Measurements from ENCODE around the gene PILRA.
"Not testable (repeated sequence)": the region's sequence is repeated elsewhere in the genome, so short reads cannot be mapped to it uniquely, and the experiment has no call there.

Gene PILRA

DNA sequence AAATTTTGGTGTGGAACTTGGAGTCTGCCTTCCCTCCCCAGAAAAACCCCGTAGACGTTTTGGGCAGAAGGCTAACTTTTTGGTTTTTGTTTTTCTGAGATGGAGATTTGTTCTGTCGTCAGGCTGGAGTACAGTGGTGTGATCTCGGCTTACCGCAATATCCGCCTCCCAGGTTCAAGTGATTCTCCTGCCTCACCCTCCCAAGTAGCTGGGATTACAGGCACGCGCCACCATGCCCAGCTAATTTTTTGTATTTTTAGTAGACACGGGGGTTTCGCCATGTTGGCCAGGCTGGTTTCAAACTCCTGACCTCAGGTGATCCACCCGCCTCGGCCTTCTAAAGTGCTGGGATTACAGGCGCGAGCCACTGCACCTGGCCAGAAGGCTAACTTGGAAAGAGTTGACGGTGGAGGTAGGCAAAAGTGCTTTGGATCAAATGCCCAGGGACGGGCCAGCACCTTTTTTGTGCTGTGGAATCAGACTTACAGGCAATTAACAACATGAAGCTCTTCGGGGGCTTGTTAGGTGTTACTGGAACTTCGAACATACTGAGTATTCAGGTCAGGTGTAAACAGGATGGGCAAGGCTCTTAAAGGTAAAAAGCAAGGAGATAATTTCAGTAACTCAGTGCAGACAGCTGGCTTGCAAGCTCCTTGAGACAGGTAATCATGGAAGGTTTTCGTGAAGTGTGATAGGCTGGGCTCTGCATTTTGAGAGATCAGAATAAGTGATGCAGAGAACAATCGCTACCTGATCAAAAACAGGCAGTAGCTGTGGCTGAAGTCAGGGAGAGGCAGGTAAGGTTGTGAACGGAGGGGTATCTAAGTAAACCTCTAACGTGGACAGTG lies 61.2 kb downstream of the PILRA start:
- no peak for DNase-seq (ENCODE audit: low read depth)

DNA sequence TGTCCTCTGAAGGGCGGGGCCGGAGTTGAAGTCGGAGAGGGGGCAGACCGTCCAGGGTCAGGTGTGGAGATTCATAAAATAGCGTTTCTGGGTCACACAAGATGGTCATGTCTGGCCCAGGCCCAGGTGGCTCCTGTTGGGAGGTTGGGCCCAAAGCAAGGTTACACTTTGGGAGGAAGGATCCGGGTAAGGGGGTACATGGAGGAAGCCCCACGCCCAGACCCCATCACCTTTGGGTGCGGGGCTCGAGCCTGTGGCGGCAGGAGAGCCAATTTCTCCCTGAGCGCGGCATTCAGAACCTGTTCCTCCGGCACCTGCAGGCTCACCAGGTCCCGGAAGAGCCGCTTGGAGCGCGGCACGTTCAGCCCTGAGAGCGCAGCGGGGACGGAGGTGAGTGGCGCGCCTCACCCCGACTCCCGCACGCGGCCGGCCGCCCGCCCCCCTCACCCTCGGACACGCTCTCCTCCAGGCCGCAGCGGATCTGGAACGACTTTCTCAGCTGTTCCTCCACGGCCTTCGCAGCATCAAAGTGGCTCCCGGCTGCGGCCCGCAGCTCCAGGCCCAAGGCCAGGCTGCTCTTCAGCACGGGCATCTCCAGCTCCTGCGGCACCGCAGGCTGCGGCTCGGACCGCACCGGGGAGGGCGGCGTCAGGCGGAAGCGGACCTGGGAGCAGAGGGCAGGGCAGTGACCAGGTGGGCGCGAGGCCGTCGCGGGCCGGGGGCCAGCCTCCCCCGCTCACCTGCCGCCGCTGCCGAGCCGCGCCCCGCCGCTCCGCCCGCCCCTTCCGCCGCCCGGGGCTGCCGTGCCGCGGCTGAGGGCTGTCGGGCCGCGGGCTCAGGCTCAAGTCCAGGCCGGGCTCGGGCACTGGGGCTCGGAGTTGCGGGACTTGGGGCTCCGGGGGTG lies 62.4 kb downstream of the PILRA start:
- peak; percentile 42 for DNase-seq (ENCODE audit: low read depth)

DNA sequence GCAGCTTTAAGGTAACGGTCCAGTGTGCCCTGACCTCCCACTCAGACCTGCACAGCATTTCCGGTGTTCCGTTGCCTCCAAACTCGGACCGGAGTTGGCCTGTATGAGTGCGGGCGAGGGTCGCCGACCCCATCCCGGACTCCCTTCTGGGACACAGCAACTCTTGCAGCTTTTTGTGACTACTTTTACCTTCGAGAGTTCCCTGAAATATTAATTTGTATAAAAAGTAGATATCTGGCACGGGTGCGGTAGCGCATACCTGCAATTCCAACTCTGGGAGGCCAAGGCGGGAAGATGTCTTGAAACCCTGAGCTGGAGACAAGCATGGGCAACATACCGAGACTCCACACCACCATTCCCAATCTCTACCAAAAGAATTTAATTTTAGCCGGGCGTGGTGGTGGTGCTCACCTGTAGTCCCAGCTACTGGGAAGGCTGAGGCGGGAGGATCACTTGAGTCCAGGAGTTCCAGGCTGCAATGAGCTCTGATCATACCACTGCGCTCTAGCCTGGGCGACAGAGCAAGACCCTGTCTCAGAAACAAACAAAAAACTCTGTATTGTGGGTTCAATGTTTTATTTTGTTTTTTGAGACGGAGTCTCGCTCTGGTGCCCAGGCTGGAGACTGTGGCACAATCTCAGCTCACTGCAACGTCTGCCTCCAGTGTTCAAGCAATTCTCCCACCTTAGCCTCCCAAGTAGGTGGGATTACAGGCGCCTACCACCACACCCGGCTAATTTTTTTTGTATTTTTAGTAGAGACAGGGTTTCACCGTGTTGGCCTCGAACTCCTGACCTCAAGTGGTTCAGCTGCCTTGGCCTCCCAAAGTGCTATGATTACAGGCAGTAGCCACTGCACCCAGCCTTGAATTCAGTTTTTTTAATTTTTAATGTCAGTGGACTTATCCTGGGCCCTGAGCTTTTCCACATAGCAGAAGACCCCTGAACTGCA lies 64.1 kb downstream of the PILRA start:
- no peak for DNase-seq (ENCODE audit: low read depth)

DNA sequence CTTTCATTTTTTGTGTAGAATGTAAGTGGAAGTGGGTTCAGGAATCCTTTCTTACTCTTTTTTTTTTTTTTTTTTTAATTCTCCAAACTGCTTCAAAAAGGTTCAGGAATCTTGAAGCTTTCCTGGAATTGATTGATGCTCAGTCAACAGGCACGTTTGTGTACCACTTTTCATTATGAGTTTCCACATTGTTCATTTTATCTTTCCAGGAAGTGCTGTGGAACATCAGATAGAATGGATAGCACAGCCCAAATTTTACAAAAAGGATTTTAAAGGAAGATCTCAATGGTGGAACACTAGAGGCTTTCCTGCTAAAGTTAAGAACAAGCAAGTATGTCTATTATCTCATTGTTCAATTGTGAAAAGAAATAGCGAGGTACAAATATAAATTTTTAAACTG lies 64.9 kb downstream of the PILRA start:
- DNase-seq (ENCODE audit: low read depth), result no peak

DNA sequence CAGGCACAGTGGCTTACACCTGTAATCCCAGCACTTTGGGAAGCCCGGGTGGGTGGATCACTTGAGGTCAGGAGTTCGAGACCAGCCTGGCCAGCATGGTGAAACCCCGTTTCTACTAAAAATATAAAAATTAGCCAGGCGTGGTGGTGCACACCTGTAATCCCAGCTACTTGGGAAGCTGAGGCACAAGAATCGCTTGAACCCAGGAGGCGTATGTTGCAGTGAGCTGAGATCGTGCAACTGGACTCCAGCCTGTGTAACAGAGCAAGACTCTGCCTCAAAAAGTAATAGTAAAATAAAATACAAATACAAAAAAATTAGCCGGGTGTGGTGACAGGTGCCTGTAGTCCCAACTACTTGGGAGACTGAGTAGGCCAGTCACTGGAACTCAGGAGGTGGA lies 65.4 kb downstream of the PILRA start:
- not testable (repeated sequence) for DNase-seq (ENCODE audit: low read depth)

DNA sequence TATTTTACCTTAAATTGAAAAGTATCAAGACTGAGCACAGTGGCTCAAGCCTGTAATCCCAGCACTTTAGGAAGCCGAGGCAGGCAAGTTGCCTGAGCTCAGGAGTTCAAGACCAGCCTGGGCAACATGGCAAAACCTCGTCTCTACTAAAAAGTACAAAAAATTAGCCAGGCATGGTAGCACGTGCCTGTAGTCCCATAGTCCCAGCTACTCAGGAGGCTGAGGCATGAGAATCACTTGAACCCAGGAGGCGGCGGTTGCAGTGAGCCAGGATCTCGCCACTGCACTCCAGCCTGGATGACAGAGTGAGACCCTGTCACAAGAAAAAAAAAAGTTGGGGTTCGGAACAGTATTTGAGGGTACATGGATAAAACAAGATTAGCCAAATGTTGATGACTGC lies 66.0 kb downstream of the PILRA start:
- not testable (repeated sequence) for DNase-seq (ENCODE audit: low read depth)

DNA sequence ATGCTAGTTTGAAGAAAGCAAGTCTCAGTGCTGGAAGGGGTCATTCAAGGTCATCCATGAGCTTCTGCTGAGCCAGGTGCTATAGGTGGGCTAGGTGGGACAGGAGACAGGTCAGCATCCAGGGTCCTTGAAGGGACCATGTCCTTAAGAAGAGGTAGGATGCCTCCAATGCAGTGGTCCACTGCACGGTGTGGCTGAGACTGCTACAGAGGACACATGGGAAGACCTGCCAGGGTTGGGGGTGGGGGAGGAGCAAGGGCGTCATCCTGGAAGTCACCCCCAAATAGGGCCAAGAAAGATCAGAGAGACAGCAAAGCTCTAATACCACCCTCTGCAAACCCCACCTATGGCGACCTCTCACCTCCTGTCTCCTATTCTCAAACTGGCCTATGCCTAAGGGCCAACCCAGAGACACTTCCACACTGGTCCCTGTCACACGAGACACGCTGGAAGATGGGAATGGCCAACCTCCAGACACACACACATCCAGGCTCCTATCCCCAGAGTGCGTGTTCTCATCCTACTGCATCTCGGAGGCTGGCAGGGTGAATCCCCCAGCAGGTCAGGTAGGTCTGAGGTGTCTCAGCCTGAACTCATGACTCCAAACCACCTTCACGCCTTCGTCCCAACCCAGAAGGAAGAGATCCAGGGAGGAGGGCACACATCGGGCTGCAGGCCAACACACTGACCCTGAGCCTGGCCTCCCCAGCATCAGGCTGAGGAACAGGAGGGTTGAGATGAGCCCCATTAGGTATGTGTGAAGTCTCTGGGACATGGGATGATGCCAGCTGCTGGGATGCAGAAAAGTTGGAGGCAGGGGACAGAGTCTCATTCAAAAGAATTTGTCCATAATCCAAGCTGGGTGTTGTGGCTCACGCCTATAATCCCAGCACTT lies 68.6 kb downstream of the PILRA start:
- no peak for DNase-seq (ENCODE audit: low read depth)

DNA sequence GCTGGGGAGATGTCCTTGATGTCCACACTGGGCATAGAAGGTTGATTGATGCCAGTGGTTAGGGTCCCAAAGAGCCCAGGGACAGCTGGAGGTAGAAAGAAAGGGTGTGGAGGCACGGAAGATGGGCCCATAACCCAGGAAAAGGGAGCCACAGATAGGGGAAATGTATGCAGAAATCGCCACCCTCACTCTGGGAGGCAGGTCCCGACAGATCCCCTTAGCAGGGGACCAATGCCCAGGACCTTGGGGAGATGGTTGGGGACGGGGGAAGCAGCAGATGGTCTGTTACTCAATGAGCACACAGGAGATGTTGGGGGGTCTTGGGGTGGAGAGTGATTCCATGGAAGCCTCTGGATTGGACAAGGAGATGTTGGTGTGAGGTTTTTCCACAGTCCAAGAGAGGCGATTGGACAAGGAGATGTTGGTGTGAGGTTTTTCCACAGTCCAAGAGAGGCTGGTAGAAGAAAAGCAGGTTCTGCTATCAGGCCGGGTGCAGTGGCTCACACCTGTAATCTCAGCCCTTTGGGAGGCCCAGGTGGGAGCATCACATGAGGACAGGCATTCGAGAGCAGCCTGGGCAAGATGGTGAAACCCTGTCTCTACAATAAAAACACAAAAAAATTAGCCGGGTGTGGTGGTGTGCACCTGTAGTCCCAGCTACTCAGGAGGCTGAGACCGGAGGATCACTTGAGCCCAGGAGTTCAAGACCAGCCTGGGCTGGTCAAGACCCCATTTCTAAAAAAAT lies 70.0 kb downstream of the PILRA start:
- DNase-seq (ENCODE audit: low read depth), result no peak

DNA sequence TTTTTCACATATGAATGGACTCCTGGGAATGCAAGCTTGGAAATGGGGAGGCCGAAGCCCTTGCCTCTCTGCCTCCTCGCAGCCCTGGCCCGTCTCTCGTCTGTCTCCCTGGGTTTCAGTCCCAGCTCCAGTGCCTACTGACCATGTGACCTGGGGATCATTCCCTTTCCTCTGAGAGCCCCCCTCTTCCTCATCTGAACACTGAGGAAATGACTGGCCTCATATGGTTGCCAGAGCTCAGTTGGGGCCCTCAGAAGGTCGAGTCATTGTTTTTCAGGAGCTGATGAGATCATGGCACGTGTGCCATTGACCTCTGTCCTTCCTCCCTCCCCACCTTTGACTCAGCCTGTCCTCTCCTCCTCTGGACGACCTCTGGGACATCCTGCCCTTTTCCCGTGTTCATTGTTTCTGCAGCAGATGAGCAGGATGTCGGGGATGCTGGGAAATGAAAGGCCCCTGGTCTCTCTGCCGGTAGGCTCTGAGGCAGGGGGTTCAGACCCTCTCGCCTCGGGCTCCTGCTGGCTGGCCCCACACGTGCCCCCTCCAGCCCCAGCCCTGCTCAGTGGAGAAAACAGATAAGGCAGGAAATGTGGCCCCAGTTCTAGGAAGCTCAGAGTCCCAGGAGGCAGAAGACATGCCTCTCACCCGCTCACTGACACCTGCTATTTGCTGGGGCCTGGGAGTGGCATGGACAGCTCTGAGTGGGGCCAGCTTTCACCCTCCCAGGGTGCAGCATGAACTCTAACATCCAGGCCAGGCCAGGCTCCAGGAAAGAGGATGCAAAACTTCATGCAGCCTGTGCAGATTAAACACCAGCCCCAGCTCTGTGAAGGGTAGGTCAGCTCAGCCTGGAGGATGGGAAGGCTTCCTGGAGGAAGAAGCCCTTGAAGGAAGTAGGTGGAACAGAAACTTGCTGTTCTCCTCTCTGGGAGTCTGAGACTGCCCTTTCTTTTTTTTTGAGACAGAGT lies 71.3 kb downstream of the PILRA start:
- no peak for DNase-seq (ENCODE audit: low read depth)

DNA sequence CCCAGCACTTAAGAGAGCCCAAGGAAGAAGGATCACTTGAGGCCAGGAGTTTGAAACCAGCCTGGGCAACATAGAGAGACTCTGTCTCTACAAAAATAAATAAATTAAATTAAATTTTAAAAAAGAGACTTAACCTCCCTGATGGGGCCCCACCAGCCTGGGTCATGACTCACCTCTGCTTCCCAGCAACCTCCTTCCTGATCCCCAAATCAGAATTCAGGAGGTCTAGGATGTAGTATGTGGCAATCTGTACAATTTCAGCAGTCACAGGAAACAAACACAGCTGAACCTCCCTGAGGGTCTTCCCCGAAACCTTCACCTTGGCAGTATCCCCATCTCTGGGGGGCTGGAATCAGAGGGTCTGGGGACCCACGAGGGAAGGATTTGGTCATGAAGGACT lies 72.8 kb downstream of the PILRA start:
- DNase-seq (ENCODE audit: low read depth), result no peak

DNA sequence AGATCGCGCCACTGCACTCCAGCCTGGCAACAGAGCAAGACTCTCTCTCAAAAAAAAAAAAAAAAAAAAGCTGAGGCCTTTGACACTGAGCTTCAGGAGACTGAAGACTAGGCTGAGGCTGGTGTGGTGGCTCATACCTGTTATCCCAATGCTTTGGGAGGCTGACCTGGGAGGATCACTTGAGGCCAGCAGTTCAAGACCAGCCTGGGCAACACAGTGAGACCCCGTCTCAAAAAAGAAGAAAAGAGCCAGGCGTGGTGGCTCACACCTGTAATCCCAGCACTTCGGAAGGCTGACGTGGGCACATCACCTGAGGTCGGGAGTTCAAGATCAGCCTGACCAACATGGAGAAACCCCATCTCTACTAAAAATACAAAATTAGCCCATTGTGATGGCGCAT lies 74.1 kb downstream of the PILRA start:
- not testable (repeated sequence) for DNase-seq (ENCODE audit: low read depth)

DNA sequence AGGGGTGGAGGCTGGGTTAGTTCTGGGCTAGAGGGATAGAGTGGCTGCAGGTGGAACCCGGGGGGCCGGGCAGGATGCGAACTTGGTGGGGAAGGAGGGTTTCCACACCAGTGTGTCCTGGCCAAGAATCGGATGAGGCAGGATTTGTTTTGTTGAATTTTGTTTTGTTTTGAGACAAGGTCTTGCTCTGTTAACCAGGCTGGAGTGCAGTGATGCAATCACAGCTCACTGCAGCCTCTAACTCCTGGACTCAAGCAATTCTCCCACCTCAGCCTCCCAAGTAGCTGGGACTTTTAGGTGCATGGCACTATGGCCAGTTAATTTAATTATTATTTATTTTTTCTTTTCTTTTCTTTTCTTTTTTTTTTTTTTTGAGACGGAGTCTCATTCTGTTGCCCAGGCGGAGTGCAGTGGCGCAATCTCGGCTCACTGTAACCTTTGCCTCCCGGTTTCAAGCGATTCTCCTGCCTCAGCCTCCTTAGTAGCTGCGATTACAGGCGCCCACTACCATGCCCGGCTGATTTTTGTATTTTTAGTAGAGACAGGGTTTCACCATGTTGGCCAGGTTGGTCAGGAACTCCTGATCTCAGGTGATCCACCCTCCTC lies 76.0 kb downstream of the PILRA start:
- no peak for DNase-seq (ENCODE audit: low read depth)
